Neural cell (in vitro differentiated cells): ENCODE data around the gene IKZF4. TPM values are rescaled to one million over a fixed set of nuclear protein-coding genes. Genes with fewer than 3 reads are reported as not detected.
"Not testable (repeated sequence)": the region's sequence is repeated elsewhere in the genome, so short reads cannot be mapped to it uniquely, and the experiment has no call there.

ENCODE experiments used
- H2AFZ ChIP-seq: fragments of 200-600, 300-800 bp; sonication (generic), shearing (Covaris generic); 2 replicates; pipeline ENCODE4 v1.6.0; 2014; ENCODE audit warnings: low read depth, mild to moderate bottlenecking, antibody characterized with exemption, low read length, moderate library complexity
- H3F3A ChIP-seq: fragments of 200-600 bp; shearing (Covaris generic); 2 replicates; pipeline ENCODE4 v1.6.1; 2016; ENCODE audit warnings: mild to moderate bottlenecking, moderate library complexity, mixed read lengths, antibody characterized with exemption, low read length; ENCODE audit not compliant: insufficient read depth, poor library complexity, severe bottlenecking
- H3K27ac ChIP-seq: fragments of 200-600, 300-800 bp; sonication (generic), shearing (Covaris generic); 2 replicates; pipeline ENCODE4 v1.5.1; 2014; ENCODE audit warnings: mild to moderate bottlenecking, low read length, moderate library complexity
- H3K27me3 ChIP-seq: fragments of 300-800, 200-600 bp; sonication (generic), shearing (Covaris generic); 2 replicates; pipeline ENCODE4 v1.6.0; 2014; ENCODE audit warnings: mild to moderate bottlenecking, low read depth, low read length, moderate library complexity; ENCODE audit not compliant: insufficient read depth
- H3K36me3 ChIP-seq: fragments of 300-800, 200-600 bp; sonication (generic), shearing (Covaris generic); 2 replicates; pipeline ENCODE4 v1.5.1; 2014; ENCODE audit warnings: mild to moderate bottlenecking, antibody characterized with exemption, low read length, moderate library complexity; ENCODE audit not compliant: insufficient read depth
- H3K4me2 ChIP-seq: fragments of 300-800, 200-600 bp; sonication (generic), shearing (Covaris generic); 2 replicates; pipeline ENCODE4 v1.6.0; 2014; ENCODE audit warnings: mild to moderate bottlenecking, low read length
- H3K4me3 ChIP-seq: fragments of 300-800, 200-600 bp; sonication (generic), shearing (Covaris generic); 2 replicates; pipeline ENCODE4 v1.5.1; 2014; ENCODE audit warnings: mild to moderate bottlenecking, low read length, moderate library complexity
- H3K79me2 ChIP-seq: fragments of 200-600 bp; shearing (Covaris generic); replicated peaks from 2 replicates; pipeline ENCODE4 v1.6.0; 2014; ENCODE audit warnings: mild to moderate bottlenecking, low read length, moderate library complexity; ENCODE audit not compliant: insufficient read depth
- H3K9ac ChIP-seq: fragments of 300-800, 200-600 bp; sonication (generic), shearing (Covaris generic); 2 replicates; pipeline ENCODE4 v1.6.1; 2016; ENCODE audit warnings: mild to moderate bottlenecking, low read length, mixed read lengths
- H3K9me2 ChIP-seq: fragments of 200-600 bp; shearing (Covaris generic); 2 replicates; pipeline ENCODE4 v1.6.1; 2016; ENCODE audit warnings: mild to moderate bottlenecking, low read length, mixed read lengths; ENCODE audit not compliant: insufficient read depth
- H3K9me3 ChIP-seq: fragments of 200-600, 300-800 bp; sonication (generic), shearing (Covaris generic); 2 replicates; pipeline ENCODE4 v1.6.1; 2016; ENCODE audit warnings: mild to moderate bottlenecking, mixed run types, low read length, moderate library complexity, mixed read lengths
- H4K20me1 ChIP-seq: fragments of 200-600 bp; shearing (Covaris generic); 2 replicates; pipeline ENCODE4 v1.6.1; 2016; ENCODE audit warnings: mild to moderate bottlenecking, mixed run types; ENCODE audit not compliant: insufficient read depth
- CTCF ChIP-seq: fragments of 450-650 bp; IDR thresholded peaks from 2 replicates; pipeline ENCODE4 v1.5.1; 2014; ENCODE audit warnings: antibody characterized with exemption, mild to moderate bottlenecking, moderate library complexity; ENCODE audit not compliant: poor library complexity, severe bottlenecking
- EP300 ChIP-seq: fragments of 450-650 bp; conservative IDR thresholded peaks from 2 replicates; pipeline ENCODE4 v1.6.1; 2014; ENCODE audit warnings: antibody characterized with exemption, mild to moderate bottlenecking, moderate library complexity; ENCODE audit not compliant: poor library complexity, severe bottlenecking
- EZH2 ChIP-seq: fragments of 200-600, 300-800 bp; shearing (Covaris generic), sonication (generic); IDR thresholded peaks from 2 replicates; pipeline ENCODE4 v1.6.1; 2014; ENCODE audit warnings: antibody characterized with exemption, low read length, borderline replicate concordance, mild to moderate bottlenecking; ENCODE audit not compliant: insufficient read depth, poor library complexity, severe bottlenecking
- MXI1 ChIP-seq: fragments of 450-650 bp; conservative IDR thresholded peaks from 2 replicates; pipeline ENCODE4 v1.6.1; 2014; ENCODE audit warnings: antibody characterized with exemption, mild to moderate bottlenecking; ENCODE audit not compliant: poor library complexity, severe bottlenecking
- POLR2AphosphoS5 ChIP-seq: IDR thresholded peaks from 2 replicates; pipeline ENCODE4 v1.6.1; 2012
- RAD21 ChIP-seq: fragments of 450-650 bp; conservative IDR thresholded peaks from 2 replicates; pipeline ENCODE4 v1.6.1; 2014; ENCODE audit warnings: antibody characterized with exemption, mild to moderate bottlenecking, moderate library complexity
- SMC3 ChIP-seq: fragments of 450-650 bp; conservative IDR thresholded peaks from 2 replicates; pipeline ENCODE4 v1.6.1; 2014; ENCODE audit warnings: antibody characterized with exemption, mild to moderate bottlenecking, moderate library complexity; ENCODE audit not compliant: poor library complexity
- TAF1 ChIP-seq: IDR thresholded peaks from 2 replicates; pipeline ENCODE4 v1.6.1; 2012; ENCODE audit warnings: low read depth
- polyA plus RNA-seq: library from polyadenylated mRNA; depleted of rRNA; stranded (reverse); fragments of >200 nt; gene quantifications from 2 replicates; pipeline ENCODE4 v1.2.3, GENCODE V29; 2014
- TF ChIP-seq, protein P1 (sequence below): IDR thresholded peaks from 2 replicates; pipeline ENCODE4 v1.6.1; 2012; ENCODE audit warnings: borderline replicate concordance

Gene IKZF4
- polyA plus RNA-seq, 1 donor from 2014 or later = 4.8 TPM

DNA sequence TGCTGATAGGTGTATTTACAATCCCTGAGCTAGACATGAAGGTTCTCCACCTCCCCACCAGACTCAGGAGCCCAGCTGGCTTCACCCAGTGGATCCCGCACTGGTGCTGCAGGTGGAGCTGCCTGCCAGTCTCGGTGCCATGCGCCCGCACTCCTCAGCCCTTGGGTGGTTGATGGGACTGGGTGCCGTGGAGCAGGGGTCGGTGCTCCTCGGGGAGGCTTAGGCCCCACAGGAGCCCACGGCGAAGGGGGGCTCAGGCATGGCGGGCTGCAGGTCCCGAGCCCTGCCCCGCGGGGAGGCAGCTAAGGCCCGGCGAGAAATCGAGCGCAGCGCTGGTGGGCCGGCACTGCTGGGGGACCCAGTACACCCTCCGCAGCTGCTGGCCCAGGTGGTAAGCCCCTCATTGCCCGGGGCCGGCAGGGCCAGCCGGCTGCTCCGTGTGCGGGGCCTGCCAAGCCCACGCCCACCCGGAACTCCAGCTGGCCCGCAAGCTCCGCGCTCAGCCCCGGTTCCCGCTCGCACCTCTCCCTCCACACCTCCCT is 20.8 kb upstream of the IKZF4 start:
- not testable (repeated sequence) for H2AFZ ChIP-seq, H3K36me3 ChIP-seq, H4K20me1 ChIP-seq, H3K9ac ChIP-seq, H3K27me3 ChIP-seq, H3K9me2 ChIP-seq, H3F3A ChIP-seq, H3K4me2 ChIP-seq, H3K27ac ChIP-seq, H3K79me2 ChIP-seq, H3K4me3 ChIP-seq, H3K9me3 ChIP-seq

DNA sequence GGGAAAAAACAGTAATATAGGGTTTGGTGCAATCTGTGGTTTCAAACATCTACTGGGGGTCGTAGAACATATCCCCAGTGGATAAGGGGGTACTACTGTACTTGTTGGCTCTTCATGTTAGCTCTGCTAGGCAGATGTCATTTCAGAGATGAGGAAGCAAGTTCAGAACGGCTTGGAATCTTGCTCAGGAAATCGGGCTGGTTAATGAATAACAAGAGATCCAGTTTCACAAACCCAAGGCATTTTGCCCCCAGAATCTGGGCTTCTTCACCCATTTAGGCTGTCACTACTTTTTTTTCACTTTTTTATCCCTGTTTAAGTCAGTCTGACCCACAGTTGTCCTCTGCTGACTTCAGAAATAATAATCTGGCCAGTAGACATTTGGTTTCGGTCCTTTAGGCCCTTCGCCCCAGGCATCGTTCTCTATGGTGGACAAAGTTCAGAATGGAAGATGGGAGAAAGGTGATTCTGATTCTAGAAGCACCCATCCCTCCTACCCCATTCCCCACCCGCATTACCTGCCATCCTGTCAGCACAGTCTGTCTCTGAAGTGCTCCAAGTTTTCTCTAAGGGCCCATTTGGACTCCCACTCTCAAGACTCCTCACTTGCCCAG is 19.2 kb upstream of the IKZF4 start:
- H3K9ac ChIP-seq = no peak overlapping the region
- no peak overlapping the region for H2AFZ ChIP-seq
- no peaks in the 10 kb centered on the region for H3K36me3 ChIP-seq
- no peaks in the 10 kb centered on the region for H3K9me2 ChIP-seq
- no peaks in the 10 kb centered on the region for H3K27me3 ChIP-seq
- no peaks in the 10 kb centered on the region for H3F3A ChIP-seq
- no peak overlapping the region for H3K4me2 ChIP-seq
- H3K27ac ChIP-seq = no peak overlapping the region
- H3K9me3 ChIP-seq = no peaks in the 10 kb centered on the region
- H3K4me3 ChIP-seq = no peak overlapping the region
- no peak for TF ChIP-seq POLR2AphosphoS5
- TF ChIP-seq EP300 = no peak
- no peak for TF ChIP-seq RAD21
- TF ChIP-seq CTCF = no peak
- no peak for TF ChIP-seq EZH2
- TF ChIP-seq, protein P1, sequence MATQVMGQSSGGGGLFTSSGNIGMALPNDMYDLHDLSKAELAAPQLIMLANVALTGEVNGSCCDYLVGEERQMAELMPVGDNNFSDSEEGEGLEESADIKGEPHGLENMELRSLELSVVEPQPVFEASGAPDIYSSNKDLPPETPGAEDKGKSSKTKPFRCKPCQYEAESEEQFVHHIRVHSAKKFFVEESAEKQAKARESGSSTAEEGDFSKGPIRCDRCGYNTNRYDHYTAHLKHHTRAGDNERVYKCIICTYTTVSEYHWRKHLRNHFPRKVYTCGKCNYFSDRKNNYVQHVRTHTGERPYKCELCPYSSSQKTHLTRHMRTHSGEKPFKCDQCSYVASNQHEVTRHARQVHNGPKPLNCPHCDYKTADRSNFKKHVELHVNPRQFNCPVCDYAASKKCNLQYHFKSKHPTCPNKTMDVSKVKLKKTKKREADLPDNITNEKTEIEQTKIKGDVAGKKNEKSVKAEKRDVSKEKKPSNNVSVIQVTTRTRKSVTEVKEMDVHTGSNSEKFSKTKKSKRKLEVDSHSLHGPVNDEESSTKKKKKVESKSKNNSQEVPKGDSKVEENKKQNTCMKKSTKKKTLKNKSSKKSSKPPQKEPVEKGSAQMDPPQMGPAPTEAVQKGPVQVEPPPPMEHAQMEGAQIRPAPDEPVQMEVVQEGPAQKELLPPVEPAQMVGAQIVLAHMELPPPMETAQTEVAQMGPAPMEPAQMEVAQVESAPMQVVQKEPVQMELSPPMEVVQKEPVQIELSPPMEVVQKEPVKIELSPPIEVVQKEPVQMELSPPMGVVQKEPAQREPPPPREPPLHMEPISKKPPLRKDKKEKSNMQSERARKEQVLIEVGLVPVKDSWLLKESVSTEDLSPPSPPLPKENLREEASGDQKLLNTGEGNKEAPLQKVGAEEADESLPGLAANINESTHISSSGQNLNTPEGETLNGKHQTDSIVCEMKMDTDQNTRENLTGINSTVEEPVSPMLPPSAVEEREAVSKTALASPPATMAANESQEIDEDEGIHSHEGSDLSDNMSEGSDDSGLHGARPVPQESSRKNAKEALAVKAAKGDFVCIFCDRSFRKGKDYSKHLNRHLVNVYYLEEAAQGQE = no peak
- no peak for TF ChIP-seq MXI1
- no peak for TF ChIP-seq TAF1
- no peak for TF ChIP-seq SMC3
- H3K79me2 ChIP-seq = peaks cover 4% of the 10 kb centered on the region
- no peaks in the 10 kb centered on the region for H4K20me1 ChIP-seq

DNA sequence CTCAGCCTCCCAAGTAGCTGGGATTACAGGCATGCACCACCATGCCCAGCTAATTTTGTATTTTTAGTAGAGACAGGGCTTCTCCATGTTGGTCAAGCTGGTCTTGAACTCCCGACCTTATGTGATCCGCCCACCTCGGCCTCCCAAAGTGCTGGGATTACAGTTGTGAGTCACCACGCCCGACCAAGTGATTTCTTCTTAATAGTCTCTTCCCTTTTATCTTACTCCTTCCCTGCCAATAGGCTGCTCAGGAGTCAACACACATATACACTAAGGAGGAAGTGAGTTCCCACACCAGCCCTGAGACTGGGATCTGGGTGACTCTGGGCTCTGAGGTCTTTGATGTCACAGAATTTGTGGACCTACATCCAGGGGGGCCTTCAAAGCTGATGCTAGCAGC is 17.5 kb upstream of the IKZF4 start:
- H3K9ac ChIP-seq, H3K36me3 ChIP-seq, H3K27me3 ChIP-seq, H4K20me1 ChIP-seq, H2AFZ ChIP-seq, H3K79me2 ChIP-seq, H3K27ac ChIP-seq, H3K9me3 ChIP-seq, H3K4me2 ChIP-seq, H3K4me3 ChIP-seq, H3F3A ChIP-seq, H3K9me2 ChIP-seq: not testable (repeated sequence)
